HG03558 (cell line): ENCODE data around the gene PPA2.
"Not testable (repeated sequence)": the region's sequence is repeated elsewhere in the genome, so short reads cannot be mapped to it uniquely, and the experiment has no call there.

Experiments
- ATAC-seq: cut with Tn5 transposase; IDR thresholded peaks from one replicate; pipeline ENCODE4 v1.9.1; 2021; ENCODE audit warnings: moderate number of reproducible peaks; ENCODE audit not compliant: unreplicated experiment; ENCODE audit errors: extremely low read depth

Gene PPA2

GRCh38 chr4:105461221-105461620 lies 12.6 kb downstream of the PPA2 start:
- no peak for ATAC-seq

- ATAC-seq = no peak
Measured at GRCh38 chr4:105460306-105460705, 13.6 kb downstream of the PPA2 start.

- ATAC-seq = not testable (repeated sequence)
Measured at GRCh38 chr4:105458541-105458940, 15.3 kb downstream of the PPA2 start.

GRCh38 chr4:105458001-105458400 lies 15.9 kb downstream of the PPA2 start:
- ATAC-seq = no peak

GRCh38 chr4:105455998-105456397 lies 17.9 kb downstream of the PPA2 start:
- no peak for ATAC-seq

- no peak for ATAC-seq
Measured at GRCh38 chr4:105455182-105455581, 18.7 kb downstream of the PPA2 start.

- peak; percentile 71 for ATAC-seq
Measured at GRCh38 chr4:105453550-105454205, 20.2 kb downstream of the PPA2 start.

GRCh38 chr4:105451346-105451745 lies 22.5 kb downstream of the PPA2 start:
- ATAC-seq = no peak

GRCh38 chr4:105440890-105441289 lies 33.0 kb downstream of the PPA2 start:
- ATAC-seq = no peak

- ATAC-seq = no peak
Measured at GRCh38 chr4:105437637-105438036, 36.2 kb downstream of the PPA2 start.

- ATAC-seq = no peak
Measured at GRCh38 chr4:105436414-105436813, 37.4 kb downstream of the PPA2 start.

- no peak for ATAC-seq
Measured at GRCh38 chr4:105434940-105435339, 38.9 kb downstream of the PPA2 start.

- ATAC-seq = no peak
Measured at GRCh38 chr4:105433421-105433820, 40.4 kb downstream of the PPA2 start.

- ATAC-seq = no peak
Measured at GRCh38 chr4:105432438-105432837, 41.4 kb downstream of the PPA2 start.

- no peak for ATAC-seq
Measured at GRCh38 chr4:105430811-105431210, 43.1 kb downstream of the PPA2 start.

- ATAC-seq = no peak
Measured at GRCh38 chr4:105426187-105426897, 47.5 kb downstream of the PPA2 start.

- no peak for ATAC-seq
Measured at GRCh38 chr4:105422207-105422920, 51.5 kb downstream of the PPA2 start.

- ATAC-seq = no peak
Measured at GRCh38 chr4:105417624-105418023, 56.2 kb downstream of the PPA2 start.

- ATAC-seq = no peak
Measured at GRCh38 chr4:105415281-105415744, 58.5 kb downstream of the PPA2 start.

- no peak for ATAC-seq
Measured at GRCh38 chr4:105414316-105414715, 59.5 kb downstream of the PPA2 start.

- not testable (repeated sequence) for ATAC-seq
Measured at GRCh38 chr4:105409135-105409534, 64.7 kb downstream of the PPA2 start.
